MM.1S (cell line): Measurements from ENCODE around the gene USP25.

Source experiments
- CTCF ChIP-seq: fragments of 300-600 bp; sonication (generic); IDR thresholded peaks from 2 replicates; pipeline ENCODE4 v1.5.1; 2016; ENCODE audit warnings: antibody characterized with exemption, low read length, mixed read lengths
- EZH2 ChIP-seq: fragments of 300-600 bp; sonication (generic); optimal IDR thresholded peaks from 2 replicates; pipeline ENCODE3; 2017; ENCODE audit warnings: low read depth, mild to moderate bottlenecking, antibody characterized with exemption, low read length, mixed read lengths

GRCh38 chr21:15732290-15732995 is 2.7 kb downstream of the USP25 start:
- TF ChIP-seq CTCF: no peak
- no peak for TF ChIP-seq EZH2
